H1 (cell line): Measurements from ENCODE around the gene ZFP14. TPM values are rescaled to one million over a fixed set of nuclear protein-coding genes. Genes with fewer than 3 reads are reported as not detected.

ENCODE experiments used
- PHF8 ChIP-seq: fragments of 200-600 bp; sonication (generic); conservative IDR thresholded peaks from 2 replicates; pipeline ENCODE4 v1.7.1; 2012; ENCODE audit warnings: low read depth, mild to moderate bottlenecking, inconsistent platforms, low read length, moderate library complexity
- polyA plus RNA-seq, 7 experiments: library from polyadenylated mRNA; depleted of rRNA in 3 of 7; stranded (reverse) in 5 of 7; unstranded in 2 of 7; fragments of >200 nt in 5 of 7; fragments of 200-250 nt in 2 of 7; gene quantifications; 1 replicate in 5 of 7; 2 replicates in 1 of 7; 4 replicates in 1 of 7; pipeline versions ENCODE4 v1.2.1 to v1.2.3, GENCODE V29; 2011 to 2013; ENCODE audit warnings: missing spikeins in 2 of 7, mixed read lengths in 2 of 7
- total RNA-seq: library from RNA; stranded (reverse); fragmentation: NEBNext Ultra II Directional; extraction: Animal tissue kit (Norgen Biotek cat#: 25700); gene quantifications from 2 replicates; pipeline ENCODE4 v1.2.1, GENCODE V29; 2021
- TF ChIP-seq, protein P1 (sequence below): IDR thresholded peaks from 2 replicates; pipeline ENCODE4 v1.6.1; 2011; ENCODE audit warnings: low read depth, mild to moderate bottlenecking, low read length; ENCODE audit not compliant: insufficient read depth

ZFP14 gene
- total and polyA plus RNA-seq, 2 of the 8 experiments (the other 6 are each of a cell fraction or from before 2014, with no cell fraction given), result 1.7 to 8.2 TPM

DNA sequence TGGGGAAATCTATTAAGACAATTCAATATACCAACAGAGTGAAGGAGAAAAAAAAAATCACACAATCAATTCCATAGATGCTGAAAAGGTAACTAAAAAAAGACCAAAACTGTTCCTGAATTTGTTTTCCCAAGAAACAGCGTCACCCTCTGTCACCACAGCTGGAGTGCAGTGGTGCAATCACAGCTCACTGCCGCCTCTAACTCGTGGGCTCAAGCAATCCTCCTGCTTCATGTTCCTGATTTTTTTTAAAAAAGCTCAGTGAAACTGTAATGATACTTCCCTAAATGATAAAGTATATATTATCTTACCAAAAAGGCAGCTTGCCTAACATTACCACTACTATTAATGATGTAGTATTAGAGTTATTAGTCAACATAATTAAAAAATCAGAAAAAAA is 19.6 kb upstream of the ZFP14 start (continued):
- no peak for TF ChIP-seq PHF8
- TF ChIP-seq, protein P1, sequence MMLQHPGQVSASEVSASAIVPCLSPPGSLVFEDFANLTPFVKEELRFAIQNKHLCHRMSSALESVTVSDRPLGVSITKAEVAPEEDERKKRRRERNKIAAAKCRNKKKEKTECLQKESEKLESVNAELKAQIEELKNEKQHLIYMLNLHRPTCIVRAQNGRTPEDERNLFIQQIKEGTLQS, result no peak
- TF ChIP-seq, all 59 proteins: peak for 0
